A549 (cell line): ENCODE measurements around the gene PAX3. TPM values are rescaled to one million over a fixed set of nuclear protein-coding genes. Genes with fewer than 3 reads are reported as not detected.

Experiments
- ATAC-seq, 2 experiments: fragments of 200-7000 bp in 1 of 2; fragments of >200 bp in 1 of 2; cut with Nextera tagmentation in 1 of 2; cut with Tn5 transposase in 1 of 2; 3 replicates each; pipeline versions ENCODE4 v1.8.0 to v1.9.1; 2018 to 2020; ENCODE audit warnings: mild to moderate bottlenecking in 1 of 2, moderate library complexity in 1 of 2
- CTCF ChIA-PET: fragments of 300-600 bp; sonication (Branson Sonifier 250); formaldehyde crosslinking; extraction: SDS; loops from one replicate; lab custom pipeline; 2021; ENCODE audit warnings: antibody characterized with exemption, inconsistent platforms; lab: Yijun Ruan, JAX
- POLR2A ChIA-PET: fragments of 350-600 bp; formaldehyde crosslinking; extraction: SDS; loops from one replicate; lab custom pipeline; 2021; ENCODE audit warnings: antibody characterized with exemption, inconsistent platforms; lab: Yijun Ruan, JAX
- DNase-seq, 2 experiments: peaks; one replicate each; pipeline versions ENCODE4 v3.0.0 to v3.0.0-alpha.2; 2011 to 2016; ENCODE audit warnings: low read depth in 1 of 2, low spot score in 1 of 2
- FAIRE-seq: peaks from 2 replicates; lab custom pipeline; 2011; peaks lifted over from hg19 to GRCh38; lab: Jason Lieb, UNC
- H3K27ac ChIP-seq, 2 experiments: fragments of >200 bp; sonication (Bioruptor Twin); formaldehyde crosslinking; 3 replicates each; pipeline ENCODE4 v1.5.1; 2016 to 2017
- H3K4me1 ChIP-seq: fragments of >200 bp; sonication (Bioruptor Twin); formaldehyde crosslinking; 3 replicates; pipeline ENCODE4 v1.6.1; 2016
- H3K4me2 ChIP-seq: fragments of >200 bp; sonication (Bioruptor Twin); formaldehyde crosslinking; 3 replicates; pipeline ENCODE4 v1.6.1; 2016
- H3K4me3 ChIP-seq: fragments of >200 bp; sonication (Bioruptor Twin); formaldehyde crosslinking; 3 replicates; pipeline ENCODE4 v1.5.1; 2016
- H3K9me3 ChIP-seq: fragments of >200 bp; sonication (Bioruptor Twin); formaldehyde crosslinking; 3 replicates; pipeline ENCODE4 v1.6.1; 2016
- ATOH8 ChIP-seq: fragments of 250-450 bp; sonication (Bioruptor Pico); IDR thresholded peaks from 2 replicates; pipeline ENCODE4 v1.5.0; 2020; ENCODE audit warnings: low read depth, mild to moderate bottlenecking, moderate library complexity
- BHLHE40 ChIP-seq: IDR thresholded peaks from 2 replicates; pipeline ENCODE4 v1.6.1; 2012; ENCODE audit warnings: low read depth, low read length, inconsistent platforms
- CEBPB ChIP-seq, 2 experiments: fragments of >200 bp in 1 of 2; sonication (Bioruptor Twin) in 1 of 2; formaldehyde crosslinking in 1 of 2; IDR thresholded peaks; 2 replicates each; pipeline ENCODE4 v1.6.1; 2012 to 2016
- EHF ChIP-seq: fragments of 250-450 bp; sonication (Bioruptor Pico); IDR thresholded peaks from 2 replicates; pipeline ENCODE4 v1.5.0; 2020; ENCODE audit warnings: mild to moderate bottlenecking
- HOXB13 ChIP-seq: fragments of 250-450 bp; sonication (Bioruptor Pico); IDR thresholded peaks from 2 replicates; pipeline ENCODE4 v1.5.0; 2020; ENCODE audit warnings: low read depth, mild to moderate bottlenecking, moderate library complexity
- KDM1A ChIP-seq: fragments of 200-600 bp; sonication (generic); IDR thresholded peaks from 2 replicates; pipeline ENCODE4 v1.6.1; 2016; ENCODE audit warnings: low read depth, mild to moderate bottlenecking
- KDM5A ChIP-seq: fragments of 200-600 bp; sonication (generic); IDR thresholded peaks from 2 replicates; pipeline ENCODE4 v1.6.1; 2016; ENCODE audit warnings: antibody characterized with exemption, mild to moderate bottlenecking
- MYC ChIP-seq: IDR thresholded peaks from 2 replicates; pipeline ENCODE4 v1.6.1; 2012; ENCODE audit warnings: mild to moderate bottlenecking, inconsistent platforms, low read length, improper control_type of control experiment, borderline replicate concordance
- NFE2L2 ChIP-seq: fragments of 150-350 bp; conservative IDR thresholded peaks from 2 replicates; pipeline ENCODE4 v1.6.1; 2014; ENCODE audit warnings: low read length
- NPAS2 ChIP-seq: fragments of 250-450 bp; sonication (Bioruptor Pico); IDR thresholded peaks from 2 replicates; pipeline ENCODE4 v1.8.0; 2022; ENCODE audit warnings: mild to moderate bottlenecking, moderate library complexity, borderline replicate concordance
- RFX5 ChIP-seq: fragments of 450-650 bp; IDR thresholded peaks from 2 replicates; pipeline ENCODE4 v1.7.1; 2014; ENCODE audit warnings: antibody characterized with exemption, mild to moderate bottlenecking, moderate library complexity
- RNF2 ChIP-seq: fragments of 200-600 bp; sonication (generic); IDR thresholded peaks from 2 replicates; pipeline ENCODE4 v1.6.1; 2016; ENCODE audit warnings: low read depth, mild to moderate bottlenecking, antibody characterized with exemption, moderate library complexity, borderline replicate concordance
- SREBF2 ChIP-seq: fragments of 450-650 bp; IDR thresholded peaks from 2 replicates; pipeline ENCODE4 v1.6.1; 2014; ENCODE audit warnings: mild to moderate bottlenecking, moderate library complexity
- TFCP2L1 ChIP-seq: fragments of 250-450 bp; sonication (Bioruptor Pico); IDR thresholded peaks from 2 replicates; pipeline ENCODE4 v1.5.0; 2021; ENCODE audit warnings: mild to moderate bottlenecking
- WGBS: methylation state at CpG from one replicate; pipeline ENCODE4 v1.1.6; 2017; ENCODE audit errors: missing lambda C conversion rate; 5-methylcytosine and 5-hydroxymethylcytosine counted together
- polyA plus RNA-seq, 4 experiments: library from polyadenylated mRNA; depleted of rRNA in 3 of 4; stranded (reverse); fragments of >200 nt; fragmentation: RNase III in 1 of 4; extraction: RNeasy Plus Mini Kit Qiagen cat#74134 plus additional on column Dnase treatment in 1 of 4; gene quantifications; 2 replicates in 3 of 4; 3 replicates in 1 of 4; pipeline ENCODE4 v1.2.3, GENCODE V29; 2011 to 2017
- TF ChIP-seq, protein P1 (sequence below): fragments of 450-650 bp; IDR thresholded peaks from 2 replicates; pipeline ENCODE4 v1.6.1; 2014; ENCODE audit warnings: antibody characterized with exemption

Gene PAX3
- polyA plus RNA-seq, 2 of the 4 experiments (the other 2 are of a cell fraction): not detected

DNA sequence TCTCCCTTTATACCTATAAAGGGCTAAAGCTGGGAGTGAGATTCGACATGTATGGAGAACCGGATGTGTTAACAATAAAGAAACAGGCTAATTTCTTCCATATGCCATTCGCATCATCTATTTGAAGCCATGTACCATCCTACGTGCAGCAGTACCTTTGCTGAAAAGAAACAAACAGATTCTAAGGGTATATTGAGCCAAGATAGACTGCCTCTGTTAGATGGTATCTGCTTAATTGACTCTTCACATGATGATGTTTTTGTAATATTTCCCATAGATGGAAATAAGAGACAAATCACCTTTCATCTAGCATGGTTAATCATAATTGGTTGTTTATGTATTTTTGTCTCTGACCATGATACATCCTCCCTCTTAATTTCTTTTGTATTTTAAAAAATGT, 32.1 kb upstream of the PAX3 start:
- H3K27ac ChIP-seq: no peak overlapping the region
- 7% methylated on average over 4 of the region's 4 CpGs for WGBS
- POLR2A ChIA-PET: no interaction called here
- no peaks in the 10 kb centered on the region for H3K4me1 ChIP-seq
- CTCF ChIA-PET: interaction anchor here (1.0 kb wide), 1 partner anchor 11 kb away, joined by 3 read pairs; a partner anchor contains a TSS
- TF ChIP-seq ATOH8 (CRISPR knock-in tag): no peak
- no peak for TF ChIP-seq NPAS2 (CRISPR knock-in tag)
- no peak for TF ChIP-seq KDM5A
- no peak for TF ChIP-seq BHLHE40
- TF ChIP-seq RNF2: no peak
- no peak for TF ChIP-seq RFX5
- no peak overlapping the region for H3K4me2 ChIP-seq
- H3K9me3 ChIP-seq: peaks cover 6% of the 10 kb centered on the region; the same call in 2 of the 3 replicates
- DNase-seq: no peak
- H3K4me3 ChIP-seq: no peak overlapping the region
- FAIRE-seq: no peak
- ATAC-seq: no peak

- no peaks in the 10 kb centered on the region for H3K9me3 ChIP-seq
- TF ChIP-seq KDM1A: no peak
- TF ChIP-seq NPAS2 (CRISPR knock-in tag): no peak
- TF ChIP-seq EHF: no peak
- TF ChIP-seq MYC: no peak
- TF ChIP-seq RFX5: no peak
- TF ChIP-seq, protein P1, sequence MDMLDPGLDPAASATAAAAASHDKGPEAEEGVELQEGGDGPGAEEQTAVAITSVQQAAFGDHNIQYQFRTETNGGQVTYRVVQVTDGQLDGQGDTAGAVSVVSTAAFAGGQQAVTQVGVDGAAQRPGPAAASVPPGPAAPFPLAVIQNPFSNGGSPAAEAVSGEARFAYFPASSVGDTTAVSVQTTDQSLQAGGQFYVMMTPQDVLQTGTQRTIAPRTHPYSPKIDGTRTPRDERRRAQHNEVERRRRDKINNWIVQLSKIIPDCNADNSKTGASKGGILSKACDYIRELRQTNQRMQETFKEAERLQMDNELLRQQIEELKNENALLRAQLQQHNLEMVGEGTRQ: no peak
- DNase-seq (no peak), ATAC-seq (no peak), FAIRE-seq (no peak)
- peaks cover 13% of the 10 kb centered on the region for H3K4me1 ChIP-seq
- no peak overlapping the region for H3K4me3 ChIP-seq
- H3K27ac ChIP-seq: no peak overlapping the region
- CTCF ChIA-PET: no interaction called here
- no peak overlapping the region for H3K4me2 ChIP-seq
- POLR2A ChIA-PET: no interaction called here
Measured at GRCh38 chr2:222322236-222322635, 23.4 kb upstream of the PAX3 start.

GRCh38 chr2:222320436-222321395, 21.9 kb upstream of the PAX3 start:
- ATAC-seq (no peak), FAIRE-seq (no peak), DNase-seq (no peak)
- no peaks in the 10 kb centered on the region for H3K9me3 ChIP-seq
- ChIA-PET POLR2A (no interaction called here), CTCF (interaction anchor here (0.9 kb wide), 1 partner anchor 14 kb away, joined by 3 read pairs; no protein-coding TSS in a partner anchor)
- H3K4me3 ChIP-seq: peak overlapping the region; percentile 47
- H3K27ac ChIP-seq: no peak overlapping the region
- 59% methylated on average over 38 of the region's 38 CpGs for WGBS
- TF ChIP-seq TFCP2L1 (CRISPR knock-in tag) (no peak), SREBF2 (no peak), NPAS2 (CRISPR knock-in tag) (no peak), HOXB13 (no peak), CEBPB (IDR thresholded peaks at IDR 0.05) (no peak), NFE2L2 (no peak)
- peak overlapping the region; percentile 95 for H3K4me2 ChIP-seq
- H3K4me1 ChIP-seq: peaks cover 13% of the 10 kb centered on the region
